NCI-H446 treated with DMSO at 0.1 percent for 48 hours (cell line): ENCODE results near the gene TIMM9.
"Not testable (repeated sequence)": the region's sequence is repeated elsewhere in the genome, so short reads cannot be mapped to it uniquely, and the experiment has no call there.

Experiments
- DNase-seq: peaks from one replicate; lab custom pipeline; 2025; lab: John Stamatoyannopoulos, UW

TIMM9 gene

DNA sequence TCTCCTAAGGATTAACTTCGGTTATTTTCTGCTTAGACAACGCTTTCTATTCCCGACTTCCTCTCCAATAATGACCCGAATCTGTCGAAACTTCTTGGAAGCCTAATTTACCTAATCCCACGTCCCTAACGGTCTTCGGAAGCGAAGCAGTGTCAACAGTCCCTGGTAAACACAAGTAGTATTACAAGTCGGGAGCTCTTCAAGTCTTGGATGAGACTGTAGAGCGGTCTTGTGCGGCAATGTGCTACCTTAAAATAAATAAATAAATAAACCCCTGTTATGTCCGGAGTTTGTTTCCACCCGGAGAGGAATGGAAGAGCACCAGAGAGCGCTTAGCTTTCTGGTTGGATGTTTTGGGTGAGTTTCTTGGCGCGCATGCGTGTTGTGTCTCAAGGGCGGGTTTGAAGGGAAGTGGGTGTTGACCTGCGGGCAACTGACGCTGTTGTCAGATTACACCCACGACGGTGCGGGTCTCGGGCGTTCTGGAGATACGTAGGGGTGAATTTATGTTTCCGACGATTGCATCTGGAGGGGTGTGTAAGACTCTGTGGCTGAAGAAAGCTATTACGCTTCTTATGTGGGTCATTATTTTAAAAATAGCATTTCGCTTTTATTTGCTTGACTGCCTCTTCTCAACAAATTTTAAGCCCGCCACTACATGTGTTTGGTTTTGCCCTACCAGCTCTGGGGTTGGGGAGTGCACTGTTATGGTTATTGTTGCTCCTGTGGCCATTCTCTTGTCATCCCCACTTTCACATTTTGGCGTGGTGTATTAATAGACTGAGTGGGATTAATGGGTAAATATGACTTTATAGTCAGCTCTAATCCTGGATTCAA is at the start of gene TIMM9, which contains the start of gene KIAA0586:
TIMM9 (minus strand) TSS at position 251 of the 837 bp plus-strand sequence. CDS start 15,586 bp downstream, outside the sequence.
KIAA0586 (plus strand) TSS at position 439 of the 837 bp plus-strand sequence. CDS start 546 bp downstream, outside the sequence.
- peak; percentile 97 for DNase-seq

DNA sequence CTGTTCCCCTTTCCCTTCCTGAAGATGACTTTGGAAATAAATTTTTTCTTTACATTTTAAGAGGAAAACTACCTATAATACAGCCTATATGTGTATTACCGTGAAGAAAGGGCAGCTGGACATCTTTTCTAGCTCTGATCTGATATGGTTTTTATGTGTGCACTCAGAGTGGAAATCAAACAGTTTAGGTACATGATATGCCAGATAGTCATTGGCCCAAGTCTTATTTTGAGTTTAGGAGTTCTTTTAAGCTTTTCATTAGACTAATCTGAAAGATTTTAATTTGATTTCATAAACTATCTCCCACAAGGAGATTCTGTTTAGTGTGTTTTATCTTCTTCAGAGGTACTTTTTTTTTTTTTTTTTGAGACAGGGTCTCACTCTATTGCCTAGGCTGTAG is 49.0 kb upstream of the TIMM9 start:
- DNase-seq, result no peak

- DNase-seq, result no peak
Observed at GRCh38 chr14:58469309-58469708, 42.0 kb upstream of the TIMM9 start.

DNA sequence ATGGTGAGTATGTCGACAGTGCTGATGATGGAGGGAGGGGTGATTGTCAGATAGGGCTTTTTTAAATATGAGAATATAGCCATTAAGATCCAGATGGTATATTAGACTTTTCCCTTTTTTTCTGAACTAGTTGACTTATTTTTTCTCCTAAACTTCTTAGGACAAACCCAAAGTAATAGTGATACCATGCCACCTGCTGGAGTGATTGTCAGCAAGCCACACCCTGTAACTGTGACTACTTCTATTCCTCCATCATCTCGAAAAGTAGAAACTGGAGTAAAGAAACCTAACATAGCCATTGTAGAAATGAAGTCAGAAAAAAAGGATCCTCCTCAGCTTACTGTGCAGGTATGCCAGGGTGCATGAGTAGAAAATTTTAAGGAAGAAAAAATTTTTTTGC is 40.2 kb upstream of the TIMM9 start:
- no peak for DNase-seq

GRCh38 chr14:58466459-58466858 is 39.1 kb upstream of the TIMM9 start:
- DNase-seq, result no peak

GRCh38 chr14:58465421-58465820 is 38.1 kb upstream of the TIMM9 start:
- DNase-seq, result no peak

- no peak for DNase-seq
Observed at GRCh38 chr14:58464652-58465051, 37.3 kb upstream of the TIMM9 start.

GRCh38 chr14:58463147-58463546 is 35.8 kb upstream of the TIMM9 start:
- DNase-seq, result no peak

DNA sequence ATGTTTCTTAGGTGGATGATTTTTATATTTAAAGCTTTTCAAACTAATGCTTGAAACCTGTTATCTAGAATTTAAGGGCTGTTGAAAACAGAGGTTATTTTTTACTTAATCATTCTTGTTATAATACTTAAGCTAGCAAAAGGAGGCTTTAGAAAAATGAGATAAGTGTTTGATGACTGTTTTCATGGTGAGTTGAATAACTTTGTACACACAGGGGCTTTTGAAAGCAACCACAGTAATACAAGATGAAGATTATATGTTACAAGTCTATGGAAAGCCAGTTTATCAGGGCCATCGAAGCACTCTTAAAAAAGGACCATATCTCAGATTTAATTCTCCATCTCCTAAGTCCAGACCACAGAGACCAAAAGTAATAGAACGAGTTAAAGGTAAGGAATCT is 33.4 kb upstream of the TIMM9 start:
- no peak for DNase-seq

- DNase-seq, result no peak
Observed at GRCh38 chr14:58455593-58456265, 28.4 kb upstream of the TIMM9 start.

- no peak for DNase-seq
Observed at GRCh38 chr14:58444627-58445026, 17.3 kb upstream of the TIMM9 start.

DNA sequence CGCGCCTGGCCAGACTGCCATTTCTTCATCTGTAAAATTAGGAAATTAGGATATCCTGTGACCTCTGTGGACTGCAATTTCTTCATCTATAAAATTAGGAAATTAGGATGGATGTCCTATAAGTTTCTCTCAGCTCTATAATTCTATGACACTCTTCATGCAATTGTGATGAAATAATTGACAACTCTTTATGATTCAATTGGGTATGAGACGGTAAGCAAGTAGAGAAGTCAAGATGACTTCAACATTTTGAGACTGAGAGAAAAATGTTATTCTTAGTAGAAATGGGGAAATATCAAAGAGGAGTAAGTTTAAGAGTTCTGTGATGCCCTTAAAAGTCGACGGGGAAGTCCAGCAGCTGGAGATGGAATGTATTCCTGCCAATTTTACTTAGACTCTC is 12.1 kb upstream of the TIMM9 start:
- no peak for DNase-seq

DNA sequence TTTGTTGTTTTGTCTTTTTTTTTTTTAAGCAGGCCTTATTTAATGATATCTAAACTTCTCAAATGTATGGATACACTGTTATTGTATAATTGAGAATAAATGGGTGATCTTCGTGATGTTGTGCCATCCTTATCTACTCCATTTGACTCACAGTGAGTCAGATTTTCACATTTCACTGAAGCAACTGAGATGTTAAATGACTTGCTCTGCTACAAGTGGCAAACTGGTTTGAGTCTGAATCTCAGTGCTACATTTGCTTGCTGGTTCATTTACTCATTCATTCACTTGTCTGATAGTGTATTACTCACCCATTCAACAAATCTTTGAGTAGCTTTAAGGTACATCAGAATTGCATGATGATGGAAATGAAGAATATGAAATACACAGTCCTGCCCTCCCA is 2.8 kb upstream of the TIMM9 start:
- DNase-seq, result no peak

- peak; percentile 36 for DNase-seq
Observed at GRCh38 chr14:58428118-58428683, 870 bp upstream of the TIMM9 start.

GRCh38 chr14:58426670-58427280 is 556 bp downstream of the TIMM9 start:
- peak; percentile 74 for DNase-seq

DNA sequence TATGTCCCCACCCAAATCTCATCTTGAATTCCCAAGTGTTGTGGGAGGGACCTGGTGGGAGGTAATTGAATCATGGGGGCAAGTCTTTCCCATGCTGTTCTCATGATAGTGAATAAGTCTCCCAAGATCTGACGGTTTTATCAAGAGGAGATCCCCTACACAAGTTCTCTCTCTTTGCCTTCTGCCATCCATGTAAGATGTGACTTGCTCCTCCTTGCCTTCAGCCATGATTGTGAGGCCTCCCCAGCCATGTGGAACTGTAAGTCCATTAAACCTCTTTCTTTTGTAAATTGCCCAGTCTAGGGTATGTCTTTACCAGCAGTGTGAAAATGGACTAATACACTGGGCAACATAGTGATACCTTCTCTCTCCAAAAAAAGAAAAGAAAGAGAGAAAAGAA is 10.4 kb downstream of the TIMM9 start:
- not testable (repeated sequence) for DNase-seq

- no peak for DNase-seq
Observed at GRCh38 chr14:58415636-58416547, 11.4 kb downstream of the TIMM9 start.

DNA sequence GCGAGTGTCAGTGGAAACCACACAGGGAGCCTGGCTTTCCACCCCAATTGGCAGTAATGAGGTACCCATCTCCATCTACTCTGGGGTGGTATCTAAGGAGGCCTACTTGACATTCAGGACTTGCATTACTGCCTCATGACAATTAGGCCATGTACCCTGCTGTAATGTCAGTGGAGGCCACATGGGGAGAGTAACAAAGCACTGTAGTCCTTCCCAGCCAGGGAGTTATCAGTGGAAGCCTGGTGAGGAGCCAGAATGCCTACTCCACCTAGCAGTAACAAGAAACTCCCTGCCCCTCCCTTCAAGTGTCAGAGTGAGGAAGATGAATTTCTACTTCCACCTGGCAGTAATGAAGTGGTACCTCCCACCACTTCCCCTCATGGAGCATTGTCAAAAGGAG is 12.5 kb downstream of the TIMM9 start:
- DNase-seq, result no peak

DNA sequence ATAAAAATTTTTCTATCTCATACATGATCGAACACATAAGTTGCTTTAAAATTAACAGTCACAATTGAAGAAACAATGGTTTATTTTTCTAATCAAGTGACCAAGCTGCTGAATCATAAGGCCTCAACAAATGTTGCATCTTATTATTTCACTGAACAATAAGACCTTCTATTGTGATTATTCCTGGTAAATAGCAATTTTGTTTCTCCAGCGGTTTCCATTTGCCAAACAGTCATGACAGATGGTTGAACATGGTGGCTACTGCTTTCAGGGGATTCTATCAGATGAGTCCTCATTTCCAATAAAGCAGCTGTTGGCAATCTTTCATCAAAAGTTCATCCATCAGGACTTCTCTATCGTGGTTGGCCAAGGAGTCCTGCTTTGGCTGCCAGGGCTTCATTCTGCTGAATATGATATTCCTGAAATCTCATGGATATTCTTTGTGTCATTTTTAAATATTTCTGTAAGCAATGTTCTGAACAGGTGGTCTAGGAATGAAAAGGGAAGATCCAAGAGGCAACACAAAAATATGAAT is 18.6 kb downstream of the TIMM9 start:
- DNase-seq, result no peak

- no peak for DNase-seq
Observed at GRCh38 chr14:58401587-58401986, 25.7 kb downstream of the TIMM9 start.

DNA sequence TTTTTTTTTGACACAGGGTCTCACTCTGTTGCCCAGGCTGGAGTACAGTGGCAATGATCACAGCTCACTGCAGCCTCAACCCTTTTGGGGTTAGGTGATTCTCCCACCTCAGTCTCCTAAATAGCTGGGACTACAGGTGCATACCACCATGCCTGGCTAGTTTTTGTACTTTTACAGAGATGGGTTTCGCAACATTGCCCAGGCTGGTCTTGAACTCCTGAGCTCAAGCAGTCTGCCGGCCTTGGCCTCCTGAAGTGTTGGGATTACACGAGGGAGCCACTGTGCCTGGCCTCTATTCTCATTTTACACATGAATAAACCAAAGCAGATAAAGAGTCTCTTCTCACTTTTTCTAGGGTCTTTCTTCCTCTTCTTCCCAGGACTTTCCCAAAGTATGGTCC is 28.4 kb downstream of the TIMM9 start:
- DNase-seq, result no peak
